Suprapubic skin (tissue), 4 donors: ENCODE results near the gene ABHD17A. TPM values are rescaled to one million over a fixed set of nuclear protein-coding genes. Genes with fewer than 3 reads are reported as not detected.

Source experiments
- DNase-seq, 2 donors: peaks; one replicate each; pipeline ENCODE4 v3.0.0-alpha.2; 2019; ENCODE audit warnings: low spot score in 2 of 2
- H3K27ac ChIP-seq: fragments of 200-600 bp; sonication (generic); one replicate; pipeline ENCODE4 v1.5.1; 2019
- H3K27me3 ChIP-seq: fragments of 200-600 bp; sonication (generic); one replicate; pipeline ENCODE4 v1.5.1; 2019
- H3K36me3 ChIP-seq: fragments of 200-600 bp; sonication (generic); one replicate; pipeline ENCODE4 v1.5.1; 2019
- H3K4me1 ChIP-seq: fragments of 200-600 bp; sonication (generic); one replicate; pipeline ENCODE4 v1.5.1; 2019
- H3K4me3 ChIP-seq: fragments of 200-600 bp; sonication (generic); one replicate; pipeline ENCODE4 v1.5.1; 2019; ENCODE audit warnings: mild to moderate bottlenecking
- H3K9me3 ChIP-seq: fragments of 200-600 bp; sonication (generic); one replicate; pipeline ENCODE4 v1.5.1; 2019
- EP300 ChIP-seq: sonication (generic); formaldehyde crosslinking; IDR thresholded peaks from one replicate; pipeline ENCODE4 v1.6.1; 2017; ENCODE audit warnings: antibody characterized with exemption
- POLR2A ChIP-seq, 2 donors: fragments of 450-650 bp; IDR thresholded peaks; one replicate each; pipeline ENCODE4 v1.6.1; 2017; ENCODE audit warnings: antibody characterized with exemption in 2 of 2, mild to moderate bottlenecking in 2 of 2, moderate library complexity in 2 of 2
- POLR2AphosphoS5 ChIP-seq, 3 donors: sonication (generic); formaldehyde crosslinking; IDR thresholded peaks; one replicate each; pipeline ENCODE4 v1.6.1; 2017; ENCODE audit warnings: antibody characterized with exemption in 3 of 3
- WGBS: methylation state at CpG from one replicate; pipeline ENCODE4 v1.1.5; 2018; 5-methylcytosine and 5-hydroxymethylcytosine counted together
- total RNA-seq, 4 donors: library from RNA; depleted of rRNA; stranded (reverse); fragments of >200 nt; gene quantifications; one replicate each; pipeline ENCODE4 v1.1.0, GENCODE V29; 2016
- TF ChIP-seq, protein P1 (sequence below), 2 donors: fragments of 200-600 bp in 1 of 2; fragments of 450-650 bp in 1 of 2; sonication (generic) in 1 of 2; IDR thresholded peaks; one replicate each; pipeline ENCODE4 v1.5.1; 2016 to 2019; ENCODE audit warnings: antibody characterized with exemption in 2 of 2, mild to moderate bottlenecking in 1 of 2, moderate library complexity in 1 of 2

Gene ABHD17A
- total RNA-seq, 4 donors from 2014 or later, result 82.3 to 120 (median 110) TPM

GRCh38 chr19:1832046-1832663 is 53.1 kb downstream of the ABHD17A start:
- 93% methylated on average over 25 of the region's 26 CpGs for WGBS
- Histone ChIP-seq H3K27me3 (no peaks in the 10 kb centered on the region), H3K4me1 (peaks cover 15% of the 10 kb centered on the region), H3K36me3 (peaks cover 36% of the 10 kb centered on the region), H3K9me3 (no peaks in the 10 kb centered on the region), H3K27ac (no peak overlapping the region), H3K4me3 (no peak overlapping the region)
- TF ChIP-seq POLR2A (IDR thresholded peaks at IDR 0.05) (no peak), POLR2AphosphoS5 (IDR thresholded peaks at IDR 0.05) (no peak), EP300 (no peak)
- TF ChIP-seq, protein P1, sequence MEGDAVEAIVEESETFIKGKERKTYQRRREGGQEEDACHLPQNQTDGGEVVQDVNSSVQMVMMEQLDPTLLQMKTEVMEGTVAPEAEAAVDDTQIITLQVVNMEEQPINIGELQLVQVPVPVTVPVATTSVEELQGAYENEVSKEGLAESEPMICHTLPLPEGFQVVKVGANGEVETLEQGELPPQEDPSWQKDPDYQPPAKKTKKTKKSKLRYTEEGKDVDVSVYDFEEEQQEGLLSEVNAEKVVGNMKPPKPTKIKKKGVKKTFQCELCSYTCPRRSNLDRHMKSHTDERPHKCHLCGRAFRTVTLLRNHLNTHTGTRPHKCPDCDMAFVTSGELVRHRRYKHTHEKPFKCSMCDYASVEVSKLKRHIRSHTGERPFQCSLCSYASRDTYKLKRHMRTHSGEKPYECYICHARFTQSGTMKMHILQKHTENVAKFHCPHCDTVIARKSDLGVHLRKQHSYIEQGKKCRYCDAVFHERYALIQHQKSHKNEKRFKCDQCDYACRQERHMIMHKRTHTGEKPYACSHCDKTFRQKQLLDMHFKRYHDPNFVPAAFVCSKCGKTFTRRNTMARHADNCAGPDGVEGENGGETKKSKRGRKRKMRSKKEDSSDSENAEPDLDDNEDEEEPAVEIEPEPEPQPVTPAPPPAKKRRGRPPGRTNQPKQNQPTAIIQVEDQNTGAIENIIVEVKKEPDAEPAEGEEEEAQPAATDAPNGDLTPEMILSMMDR (IDR thresholded peaks at IDR 0.05), result no peak
- no peak for DNase-seq

DNA sequence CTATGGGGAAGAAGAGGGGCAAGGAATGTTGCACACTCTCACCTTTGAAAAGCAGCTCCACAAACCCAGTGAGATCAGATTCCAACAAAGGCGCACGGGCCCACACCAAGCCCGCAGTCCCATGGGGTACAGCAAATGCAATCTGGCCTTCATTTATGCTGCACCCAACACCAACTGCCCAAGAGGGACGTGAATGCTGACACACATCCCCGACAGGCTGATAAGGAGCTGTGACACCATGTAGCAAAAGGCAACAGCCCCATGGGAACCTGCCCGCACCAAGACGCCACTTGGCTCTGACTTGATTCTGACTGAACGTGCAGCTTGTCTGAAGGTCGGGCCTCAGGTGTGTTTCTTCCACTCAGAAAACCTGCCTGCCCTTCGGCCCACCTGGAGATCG is 54.3 kb downstream of the ABHD17A start:
- Histone ChIP-seq H3K9me3 (no peaks in the 10 kb centered on the region), H3K4me1 (peaks cover 14% of the 10 kb centered on the region), H3K27ac (no peak overlapping the region), H3K36me3 (peaks cover 44% of the 10 kb centered on the region), H3K4me3 (no peak overlapping the region), H3K27me3 (no peaks in the 10 kb centered on the region)
- 83% methylated on average over 4 of the region's 11 CpGs for WGBS
- no peak for DNase-seq
- TF ChIP-seq POLR2A (IDR thresholded peaks at IDR 0.05) (no peak), POLR2AphosphoS5 (IDR thresholded peaks at IDR 0.05) (no peak), EP300 (no peak)
- TF ChIP-seq, protein P1 (IDR thresholded peaks at IDR 0.05), result no peak

DNA sequence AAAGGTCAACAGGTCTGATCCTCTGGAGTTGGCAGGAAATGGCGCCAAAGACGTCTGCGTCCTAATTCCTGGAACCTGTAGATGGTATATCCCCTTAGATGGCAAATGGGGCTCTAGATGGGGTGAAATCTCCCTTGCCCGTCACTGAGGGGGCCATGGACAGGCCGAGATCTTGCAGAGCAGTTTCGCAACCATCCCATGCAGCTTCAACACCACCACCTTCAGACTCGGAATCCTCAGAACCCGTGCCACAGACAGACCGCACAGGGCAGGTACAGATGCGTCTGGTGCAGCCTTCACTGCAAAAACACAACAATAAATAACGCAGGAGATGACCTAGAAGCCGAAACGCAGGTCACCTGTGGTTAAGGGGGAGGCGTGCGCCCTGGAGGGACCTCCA is 54.7 kb downstream of the ABHD17A start:
- DNase-seq, result no peak
- H3K9me3 ChIP-seq, result no peaks in the 10 kb centered on the region
- 85% methylated on average over 15 of the region's 15 CpGs for WGBS
- H3K4me3 ChIP-seq, result no peak overlapping the region
- TF ChIP-seq POLR2AphosphoS5 (IDR thresholded peaks at IDR 0.05) (no peak), POLR2A (IDR thresholded peaks at IDR 0.05) (no peak), EP300 (no peak)
- TF ChIP-seq, protein P1 (IDR thresholded peaks at IDR 0.05), result no peak
- H3K27ac ChIP-seq, result no peak overlapping the region
- peaks cover 44% of the 10 kb centered on the region for H3K36me3 ChIP-seq
- H3K27me3 ChIP-seq, result no peaks in the 10 kb centered on the region
- H3K4me1 ChIP-seq, result peaks cover 16% of the 10 kb centered on the region

- Histone ChIP-seq H3K27ac (no peak overlapping the region), H3K36me3 (peaks cover 47% of the 10 kb centered on the region), H3K4me3 (no peak overlapping the region), H3K4me1 (peaks cover 16% of the 10 kb centered on the region), H3K27me3 (no peaks in the 10 kb centered on the region), H3K9me3 (no peaks in the 10 kb centered on the region)
- TF ChIP-seq, protein P1 (IDR thresholded peaks at IDR 0.05), result no peak
- TF ChIP-seq POLR2A (IDR thresholded peaks at IDR 0.05), result no peak
- TF ChIP-seq POLR2AphosphoS5 (IDR thresholded peaks at IDR 0.05), result no peak
- no peak for TF ChIP-seq EP300
- 93% methylated on average over 11 of the region's 11 CpGs for WGBS
- DNase-seq, result no peak
Observed at GRCh38 chr19:1829958-1830357, 55.3 kb downstream of the ABHD17A start.

DNA sequence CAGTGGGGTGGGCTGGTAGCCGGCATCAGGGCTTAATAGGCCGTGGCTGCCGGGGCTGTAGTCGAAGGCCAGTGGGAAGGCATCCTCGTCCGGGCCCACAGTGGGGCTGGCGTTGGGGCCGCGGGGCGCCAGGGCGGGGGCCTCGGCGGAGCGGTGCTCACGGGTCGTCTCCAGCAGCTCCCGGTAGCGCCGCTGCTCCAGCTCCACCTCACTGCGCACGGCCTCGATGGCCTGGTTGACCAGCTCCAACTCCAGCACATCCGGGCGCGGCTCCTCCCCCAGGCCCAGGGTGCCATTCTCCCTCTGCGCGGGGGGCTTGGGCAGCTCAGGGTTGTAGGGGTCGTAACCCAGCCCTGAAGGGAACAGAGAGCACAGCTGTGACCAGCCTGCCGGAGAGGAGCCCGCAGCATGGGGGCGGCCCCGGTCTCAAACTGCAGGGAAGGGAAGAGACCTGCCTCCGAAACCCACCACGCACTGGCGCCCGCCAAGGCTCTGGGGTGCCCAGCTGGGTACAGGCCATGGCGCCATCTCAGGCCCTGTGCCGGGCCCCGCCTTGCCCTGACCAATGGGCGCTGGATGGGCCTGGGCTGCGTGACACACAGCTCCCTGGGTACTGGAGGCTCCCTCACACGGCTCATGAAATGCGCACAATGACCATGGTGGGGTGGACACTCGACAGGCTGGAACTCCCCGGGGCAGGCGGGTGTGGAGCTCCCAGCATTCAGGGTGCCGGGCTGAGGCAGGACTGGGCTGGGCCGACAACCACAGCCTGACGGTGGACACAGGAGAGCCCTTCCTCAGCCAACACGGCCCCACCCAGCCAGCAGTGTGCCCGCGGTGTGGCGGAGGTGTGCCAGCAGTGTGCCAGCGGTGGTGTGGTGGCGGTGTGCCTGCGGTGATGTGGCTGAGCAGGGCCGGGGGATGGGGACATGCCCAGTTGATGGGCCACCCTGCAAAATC is 56.7 kb downstream of the ABHD17A start:
- TF ChIP-seq POLR2AphosphoS5 (IDR thresholded peaks at IDR 0.05), result no peak
- TF ChIP-seq, protein P1 (IDR thresholded peaks at IDR 0.05), result no peak
- no peak for TF ChIP-seq POLR2A (IDR thresholded peaks at IDR 0.05)
- no peak for TF ChIP-seq EP300
- H3K27ac ChIP-seq, result no peak overlapping the region
- H3K9me3 ChIP-seq, result no peaks in the 10 kb centered on the region
- H3K27me3 ChIP-seq, result no peaks in the 10 kb centered on the region
- 93% methylated on average over 3 of the region's 57 CpGs for WGBS
- DNase-seq, result no peak
- no peak overlapping the region for H3K4me3 ChIP-seq
- H3K4me1 ChIP-seq, result peaks cover 12% of the 10 kb centered on the region
- peaks cover 60% of the 10 kb centered on the region for H3K36me3 ChIP-seq
